Fibroblast of villous mesenchyme (primary cell): ENCODE measurements around the gene IMMP1L. TPM values are rescaled to one million over a fixed set of nuclear protein-coding genes. Genes with fewer than 3 reads are reported as not detected.

ENCODE experiments used
- DNase-seq: peaks from one replicate; pipeline ENCODE4 v3.0.0-alpha.2; 2010; ENCODE audit warnings: low read depth
- H3K4me3 ChIP-seq: 2 replicates; pipeline ENCODE4 v1.5.1; 2011; ENCODE audit warnings: low read depth, mild to moderate bottlenecking, low read length
- CTCF ChIP-seq: IDR thresholded peaks from 2 replicates; pipeline ENCODE4 v1.5.1; 2012; ENCODE audit warnings: low read depth, mild to moderate bottlenecking, low read length; ENCODE audit not compliant: insufficient read depth
- total RNA-seq: library from RNA; depleted of rRNA; stranded (reverse); fragments of >200 nt; gene quantifications from 2 replicates; pipeline ENCODE4 v1.2.3, GENCODE V29; 2012

IMMP1L gene
- total RNA-seq, 1 donor, result 9.1 TPM

DNA sequence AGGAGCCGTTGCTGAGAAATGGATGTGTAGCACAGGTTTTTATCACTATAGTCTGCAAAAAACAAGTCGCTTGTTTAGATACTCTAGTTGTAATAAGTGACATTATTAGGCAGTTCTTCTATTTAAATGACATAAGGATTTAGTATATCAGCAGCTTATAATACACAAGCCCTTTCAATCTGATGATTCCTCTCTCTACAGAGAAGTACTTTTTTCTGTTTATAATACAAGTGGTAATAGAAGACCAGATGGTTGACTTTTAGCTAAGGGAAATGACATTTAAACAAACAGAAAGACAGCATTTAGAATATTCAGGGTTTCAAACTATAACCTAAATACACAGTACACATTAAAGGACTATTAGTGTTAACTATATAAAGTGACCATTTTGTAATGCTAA, 60.4 kb downstream of the IMMP1L start:
- H3K4me3 ChIP-seq, result no peak overlapping the region
- DNase-seq, result no peak
- TF ChIP-seq CTCF, result no peak

- H3K4me3 ChIP-seq, result no peak overlapping the region
- TF ChIP-seq CTCF, result no peak
- DNase-seq, result no peak
Measured at GRCh38 chr11:31445621-31446020, 63.8 kb downstream of the IMMP1L start.

GRCh38 chr11:31443802-31444201, 65.6 kb downstream of the IMMP1L start:
- TF ChIP-seq CTCF, result no peak
- DNase-seq, result no peak
- no peak overlapping the region for H3K4me3 ChIP-seq

DNA sequence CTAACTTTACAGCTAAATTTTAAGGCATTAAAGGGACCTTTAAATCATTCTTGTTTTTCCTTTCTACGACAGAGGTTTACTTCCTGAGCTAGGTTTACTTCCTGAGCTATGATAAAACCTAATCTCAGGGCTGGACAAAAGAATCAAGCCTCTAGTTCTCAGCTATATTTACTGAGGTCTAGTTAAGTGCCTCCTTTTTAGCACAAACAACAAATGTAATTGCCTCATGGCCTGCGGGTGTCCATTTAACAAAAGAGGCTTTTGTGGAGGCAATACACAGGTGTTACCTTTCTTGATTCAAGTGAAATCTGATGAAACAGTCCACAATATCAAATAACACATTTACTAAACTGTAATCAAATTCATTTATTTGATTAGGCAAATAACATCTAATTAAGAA, 67.3 kb downstream of the IMMP1L start:
- no peak for DNase-seq
- no peak for TF ChIP-seq CTCF
- H3K4me3 ChIP-seq, result no peak overlapping the region

DNA sequence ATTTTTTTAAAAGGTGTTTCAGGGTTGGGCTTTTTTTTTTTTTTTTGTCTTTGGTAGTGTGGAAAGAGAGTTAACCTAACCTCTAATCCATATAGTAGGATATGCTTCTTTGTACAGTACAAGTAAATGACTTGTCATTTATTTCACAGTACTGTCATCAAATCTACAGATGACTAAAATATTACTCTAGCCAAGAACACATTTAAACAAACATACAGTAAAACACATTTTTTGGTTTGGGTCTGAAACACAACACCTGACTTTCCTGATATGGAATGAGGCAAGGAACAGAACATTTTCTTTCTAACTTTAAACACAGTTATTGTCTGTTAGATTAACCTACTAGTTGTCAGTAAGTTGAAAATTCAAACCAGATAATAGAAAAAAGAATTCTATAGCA, 68.1 kb downstream of the IMMP1L start:
- H3K4me3 ChIP-seq, result no peak overlapping the region
- DNase-seq, result no peak
- no peak for TF ChIP-seq CTCF

GRCh38 chr11:31437742-31438435, 71.5 kb downstream of the IMMP1L start:
- DNase-seq, result peak; percentile 62
- TF ChIP-seq CTCF, result no peak
- no peak overlapping the region for H3K4me3 ChIP-seq

DNA sequence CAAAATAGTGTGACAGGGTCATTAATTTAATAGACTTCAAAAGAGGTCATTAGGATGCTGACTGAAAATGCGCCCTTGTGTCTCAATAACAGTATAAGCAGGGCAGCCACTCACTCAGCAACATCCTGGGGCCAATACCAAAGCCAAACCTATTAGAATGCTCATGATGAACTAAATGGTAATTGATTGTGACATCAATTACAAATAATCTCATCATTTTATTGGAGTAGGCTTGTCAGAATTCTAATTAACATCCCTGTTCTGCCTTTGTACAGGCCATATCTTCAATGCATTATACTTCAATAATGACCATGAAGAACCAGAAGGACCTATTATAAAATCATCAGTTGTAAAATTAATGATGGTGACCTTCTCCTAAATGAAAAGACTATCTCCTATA, 75.6 kb downstream of the IMMP1L start:
- no peak overlapping the region for H3K4me3 ChIP-seq
- no peak for TF ChIP-seq CTCF
- DNase-seq, result no peak
